ENCODE measurements around the gene EXOC2. TPM values are rescaled to one million over a fixed set of nuclear protein-coding genes. Genes with fewer than 3 reads are reported as not detected.

EXOC2 gene
- total RNA-seq, 1 donor from 2014 or later = 30.1 TPM

- Mint-ChIP-seq H3K4me1 (ENCODE audit: unreplicated experiment) (peaks cover 16% of the 10 kb centered on the region), H3K9me3 (ENCODE audit: unreplicated experiment) (peaks cover 5% of the 10 kb centered on the region)
These were observed 113.6 kb downstream of the EXOC2 start for GRCh38 chr6:579339-579738.

GRCh38 chr6:572596-573265 is 120.2 kb downstream of the EXOC2 start:
- no peaks in the 10 kb centered on the region for H3K4me1 Mint-ChIP-seq (ENCODE audit: unreplicated experiment)
- peaks cover 36% of the 10 kb centered on the region for H3K36me3 Mint-ChIP-seq (ENCODE audit: unreplicated experiment)
- H3K27ac Mint-ChIP-seq (ENCODE audit: unreplicated experiment) = no peak overlapping the region
- TF ChIP-seq CTCF (IDR thresholded peaks at IDR 0.05) = no peak
- no peak overlapping the region for H3K4me3 Mint-ChIP-seq (ENCODE audit: unreplicated experiment)
- H3K9me3 Mint-ChIP-seq (ENCODE audit: unreplicated experiment) = peaks cover 5% of the 10 kb centered on the region
- H3K27me3 Mint-ChIP-seq (ENCODE audit: unreplicated experiment) = no peaks in the 10 kb centered on the region
- no peak for DNase-seq (ENCODE audit: extremely low spot score, unreplicated experiment)

More at GRCh38 chr6:579339-579738, 113.6 kb downstream of the EXOC2 start:
- no peaks in the 10 kb centered on the region for H3K27me3 Mint-ChIP-seq (ENCODE audit: unreplicated experiment)
- peak; percentile 61 for TF ChIP-seq CTCF (IDR thresholded peaks at IDR 0.05)
- DNase-seq (ENCODE audit: extremely low spot score, unreplicated experiment) = no peak
- H3K4me3 Mint-ChIP-seq (ENCODE audit: unreplicated experiment) = no peak overlapping the region
- H3K27ac Mint-ChIP-seq (ENCODE audit: unreplicated experiment) = no peak overlapping the region
- H3K36me3 Mint-ChIP-seq (ENCODE audit: unreplicated experiment) = peaks cover 19% of the 10 kb centered on the region

- no peak overlapping the region for H3K27ac Mint-ChIP-seq (ENCODE audit: unreplicated experiment)
- DNase-seq (ENCODE audit: extremely low spot score, unreplicated experiment) = no peak
- TF ChIP-seq CTCF (IDR thresholded peaks at IDR 0.05) = no peak
- H3K27me3 Mint-ChIP-seq (ENCODE audit: unreplicated experiment) = no peaks in the 10 kb centered on the region
- peaks cover 5% of the 10 kb centered on the region for H3K9me3 Mint-ChIP-seq (ENCODE audit: unreplicated experiment)
- no peaks in the 10 kb centered on the region for H3K4me1 Mint-ChIP-seq (ENCODE audit: unreplicated experiment)
- peaks cover 36% of the 10 kb centered on the region for H3K36me3 Mint-ChIP-seq (ENCODE audit: unreplicated experiment)
- no peak overlapping the region for H3K4me3 Mint-ChIP-seq (ENCODE audit: unreplicated experiment)
These were observed 121.0 kb downstream of the EXOC2 start for GRCh38 chr6:571892-572291.

DNA sequence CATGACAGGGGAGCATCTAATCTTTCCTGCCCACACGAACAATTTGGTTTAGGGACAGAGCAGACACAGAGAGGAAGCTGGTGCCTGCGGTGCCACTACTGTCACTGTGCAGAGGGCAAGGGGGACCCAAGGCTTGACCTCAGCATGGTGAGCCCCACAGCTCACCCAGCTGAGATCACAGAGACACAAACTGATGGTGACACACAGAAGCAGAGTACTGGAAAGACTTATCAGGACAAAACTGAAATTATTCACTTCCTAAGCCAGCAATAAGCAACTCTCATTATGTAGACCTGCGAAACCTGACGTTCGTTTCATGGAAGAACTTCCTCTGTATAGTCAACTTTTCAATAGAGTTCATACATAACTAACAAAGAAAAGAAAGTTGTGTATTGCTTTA is 122.1 kb downstream of the EXOC2 start:
- Mint-ChIP-seq H3K27me3 (ENCODE audit: unreplicated experiment) (no peaks in the 10 kb centered on the region), H3K27ac (ENCODE audit: unreplicated experiment) (no peak overlapping the region), H3K4me3 (ENCODE audit: unreplicated experiment) (no peak overlapping the region), H3K4me1 (ENCODE audit: unreplicated experiment) (no peaks in the 10 kb centered on the region), H3K36me3 (ENCODE audit: unreplicated experiment) (peaks cover 31% of the 10 kb centered on the region), H3K9me3 (ENCODE audit: unreplicated experiment) (peaks cover 5% of the 10 kb centered on the region)
- no peak for DNase-seq (ENCODE audit: extremely low spot score, unreplicated experiment)
- no peak for TF ChIP-seq CTCF (IDR thresholded peaks at IDR 0.05)

GRCh38 chr6:568954-569523 is 123.9 kb downstream of the EXOC2 start:
- DNase-seq (ENCODE audit: extremely low spot score, unreplicated experiment) = no peak
- no peak for TF ChIP-seq CTCF (IDR thresholded peaks at IDR 0.05)
- Mint-ChIP-seq H3K27ac (ENCODE audit: unreplicated experiment) (no peak overlapping the region), H3K4me1 (ENCODE audit: unreplicated experiment) (no peaks in the 10 kb centered on the region), H3K9me3 (ENCODE audit: unreplicated experiment) (no peaks in the 10 kb centered on the region), H3K4me3 (ENCODE audit: unreplicated experiment) (no peak overlapping the region), H3K36me3 (ENCODE audit: unreplicated experiment) (peaks cover 19% of the 10 kb centered on the region), H3K27me3 (ENCODE audit: unreplicated experiment) (no peaks in the 10 kb centered on the region)

Data from osteocyte (in vitro differentiated cells).